Measurements from ENCODE around the gene TSR3.
A peak's percentile ranks its signal among the peaks of the same experiment; 100 is the strongest.

The TSR3 gene

GRCh38 chr16:1313721-1314369 lies 37.8 kb downstream of the TSR3 start:
- no peak overlapping the region for H3K4me3 ChIP-seq (ENCODE audit: low read depth, low read length)
- DNase-seq (ENCODE audit: low read depth): no peak
- TF ChIP-seq MYC (IDR thresholded peaks at IDR 0.05; ENCODE audit: low read depth, low read length): no peak
- TF ChIP-seq, protein P1, sequence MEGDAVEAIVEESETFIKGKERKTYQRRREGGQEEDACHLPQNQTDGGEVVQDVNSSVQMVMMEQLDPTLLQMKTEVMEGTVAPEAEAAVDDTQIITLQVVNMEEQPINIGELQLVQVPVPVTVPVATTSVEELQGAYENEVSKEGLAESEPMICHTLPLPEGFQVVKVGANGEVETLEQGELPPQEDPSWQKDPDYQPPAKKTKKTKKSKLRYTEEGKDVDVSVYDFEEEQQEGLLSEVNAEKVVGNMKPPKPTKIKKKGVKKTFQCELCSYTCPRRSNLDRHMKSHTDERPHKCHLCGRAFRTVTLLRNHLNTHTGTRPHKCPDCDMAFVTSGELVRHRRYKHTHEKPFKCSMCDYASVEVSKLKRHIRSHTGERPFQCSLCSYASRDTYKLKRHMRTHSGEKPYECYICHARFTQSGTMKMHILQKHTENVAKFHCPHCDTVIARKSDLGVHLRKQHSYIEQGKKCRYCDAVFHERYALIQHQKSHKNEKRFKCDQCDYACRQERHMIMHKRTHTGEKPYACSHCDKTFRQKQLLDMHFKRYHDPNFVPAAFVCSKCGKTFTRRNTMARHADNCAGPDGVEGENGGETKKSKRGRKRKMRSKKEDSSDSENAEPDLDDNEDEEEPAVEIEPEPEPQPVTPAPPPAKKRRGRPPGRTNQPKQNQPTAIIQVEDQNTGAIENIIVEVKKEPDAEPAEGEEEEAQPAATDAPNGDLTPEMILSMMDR (IDR thresholded peaks at IDR 0.05; ENCODE audit: low read depth, low read length): no peak

GRCh38 chr16:1312903-1313302 lies 38.8 kb downstream of the TSR3 start:
- no peak for TF ChIP-seq MAX (IDR thresholded peaks at IDR 0.05; ENCODE audit: low read depth, low read length)
- no peak for TF ChIP-seq MYC (IDR thresholded peaks at IDR 0.05; ENCODE audit: low read depth, low read length)
- TF ChIP-seq POLR2A (IDR thresholded peaks at IDR 0.05; ENCODE audit: extremely low read depth, insufficient read length): no peak
- TF ChIP-seq, protein P1 (IDR thresholded peaks at IDR 0.05; ENCODE audit: low read depth, low read length): no peak
- no peak for DNase-seq (ENCODE audit: low read depth)
- no peak overlapping the region for H3K4me3 ChIP-seq (ENCODE audit: low read depth, low read length)

GRCh38 chr16:1312467-1312816 lies 39.2 kb downstream of the TSR3 start:
- TF ChIP-seq POLR2A (IDR thresholded peaks at IDR 0.05; ENCODE audit: extremely low read depth, insufficient read length) (no peak), MAX (IDR thresholded peaks at IDR 0.05; ENCODE audit: low read depth, low read length) (no peak), MYC (IDR thresholded peaks at IDR 0.05; ENCODE audit: low read depth, low read length) (no peak)
- TF ChIP-seq, protein P1 (IDR thresholded peaks at IDR 0.05; ENCODE audit: low read depth, low read length): no peak
- no peak for DNase-seq (ENCODE audit: low read depth)
- no peak overlapping the region for H3K4me3 ChIP-seq (ENCODE audit: low read depth, low read length)

DNA sequence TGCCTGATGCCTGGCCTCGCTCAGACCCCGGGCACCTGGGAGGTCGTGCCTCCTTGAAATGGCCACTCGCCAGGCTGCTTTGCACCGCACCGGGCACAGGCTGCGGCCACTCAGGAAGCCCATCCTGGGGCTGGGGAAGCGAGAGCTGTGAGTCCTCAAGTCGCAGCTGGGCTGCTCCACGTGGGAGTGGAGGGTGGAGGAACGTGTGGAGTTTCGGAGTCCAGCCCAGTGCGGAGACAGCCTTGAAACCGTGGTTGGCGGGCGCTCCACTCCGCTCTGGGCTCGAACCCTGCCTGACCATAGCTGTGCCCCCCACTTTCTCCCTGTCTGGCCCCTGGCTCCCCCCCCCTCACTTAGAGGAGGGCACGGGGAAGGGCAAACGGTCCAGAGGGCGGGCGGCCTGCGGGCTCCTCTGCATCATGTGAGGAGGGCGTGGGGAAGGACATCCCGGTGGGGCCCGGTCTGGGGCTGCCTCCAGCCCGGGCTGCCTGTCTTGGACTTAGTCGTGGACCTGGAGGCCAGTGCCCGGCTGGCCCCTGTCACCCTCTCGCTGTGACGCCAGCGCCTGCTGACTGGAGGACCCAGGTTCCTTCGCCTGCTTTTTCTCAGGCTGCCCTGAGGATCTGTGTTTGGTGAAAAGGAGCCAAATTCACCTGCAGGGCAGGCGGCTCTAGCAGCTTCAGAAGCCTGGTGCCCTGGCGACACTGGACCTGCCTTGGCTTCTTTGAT lies 39.8 kb downstream of the TSR3 start:
- no peak for DNase-seq (ENCODE audit: low read depth)
- no peak overlapping the region for H3K4me3 ChIP-seq (ENCODE audit: low read depth, low read length)
- TF ChIP-seq MYC (IDR thresholded peaks at IDR 0.05; ENCODE audit: low read depth, low read length): no peak
- no peak for TF ChIP-seq POLR2A (IDR thresholded peaks at IDR 0.05; ENCODE audit: extremely low read depth, insufficient read length)

GRCh38 chr16:1311212-1311737 lies 40.4 kb downstream of the TSR3 start:
- DNase-seq (ENCODE audit: low read depth): no peak
- H3K4me3 ChIP-seq (ENCODE audit: low read depth, low read length): peak overlapping the region; percentile 97
- TF ChIP-seq, protein P1 (IDR thresholded peaks at IDR 0.05; ENCODE audit: low read depth, low read length): no peak
- TF ChIP-seq MAX (IDR thresholded peaks at IDR 0.05; ENCODE audit: low read depth, low read length): no peak
- TF ChIP-seq POLR2A (IDR thresholded peaks at IDR 0.05; ENCODE audit: extremely low read depth, insufficient read length): no peak
- TF ChIP-seq MYC (IDR thresholded peaks at IDR 0.05; ENCODE audit: low read depth, low read length): no peak

GRCh38 chr16:1310832-1311200 lies 40.9 kb downstream of the TSR3 start:
- H3K4me3 ChIP-seq (ENCODE audit: low read depth, low read length): peak overlapping the region; percentile 97
- TF ChIP-seq, protein P1 (IDR thresholded peaks at IDR 0.05; ENCODE audit: low read depth, low read length): no peak
- no peak for TF ChIP-seq POLR2A (IDR thresholded peaks at IDR 0.05; ENCODE audit: extremely low read depth, insufficient read length)
- no peak for TF ChIP-seq MYC (IDR thresholded peaks at IDR 0.05; ENCODE audit: low read depth, low read length)
- no peak for TF ChIP-seq MAX (IDR thresholded peaks at IDR 0.05; ENCODE audit: low read depth, low read length)
- DNase-seq (ENCODE audit: low read depth): peak; percentile 26

Measured in NB4 (cell line).